ENCODE measurements around the gene AP1S3.

GRCh38 chr2:223712642-223713041 lies 124.7 kb downstream of the AP1S3 start:
- TF ChIP-seq, protein P1, sequence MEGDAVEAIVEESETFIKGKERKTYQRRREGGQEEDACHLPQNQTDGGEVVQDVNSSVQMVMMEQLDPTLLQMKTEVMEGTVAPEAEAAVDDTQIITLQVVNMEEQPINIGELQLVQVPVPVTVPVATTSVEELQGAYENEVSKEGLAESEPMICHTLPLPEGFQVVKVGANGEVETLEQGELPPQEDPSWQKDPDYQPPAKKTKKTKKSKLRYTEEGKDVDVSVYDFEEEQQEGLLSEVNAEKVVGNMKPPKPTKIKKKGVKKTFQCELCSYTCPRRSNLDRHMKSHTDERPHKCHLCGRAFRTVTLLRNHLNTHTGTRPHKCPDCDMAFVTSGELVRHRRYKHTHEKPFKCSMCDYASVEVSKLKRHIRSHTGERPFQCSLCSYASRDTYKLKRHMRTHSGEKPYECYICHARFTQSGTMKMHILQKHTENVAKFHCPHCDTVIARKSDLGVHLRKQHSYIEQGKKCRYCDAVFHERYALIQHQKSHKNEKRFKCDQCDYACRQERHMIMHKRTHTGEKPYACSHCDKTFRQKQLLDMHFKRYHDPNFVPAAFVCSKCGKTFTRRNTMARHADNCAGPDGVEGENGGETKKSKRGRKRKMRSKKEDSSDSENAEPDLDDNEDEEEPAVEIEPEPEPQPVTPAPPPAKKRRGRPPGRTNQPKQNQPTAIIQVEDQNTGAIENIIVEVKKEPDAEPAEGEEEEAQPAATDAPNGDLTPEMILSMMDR (conservative IDR thresholded peaks at IDR 0.05) = no peak
- no peak for TF ChIP-seq EZH2 (IDR thresholded peaks at IDR 0.05; ENCODE audit: low read depth)
